SK-N-SH (cell line): Measurements from ENCODE around the gene KHNYN. TPM values are rescaled to one million over a fixed set of nuclear protein-coding genes. Genes with fewer than 3 reads are reported as not detected.
A peak's percentile ranks its signal among the peaks of the same experiment; 100 is the strongest.

Experiments
- CTCF ChIA-PET: fragments of 300-600, 350-600 bp; formaldehyde crosslinking; extraction: SDS; loops from one replicate; lab custom pipeline; 2021; lab: Yijun Ruan, JAX
- POLR2A ChIA-PET: fragments of 350-600 bp; sonication (Branson Sonifier 250); formaldehyde crosslinking; extraction: SDS; loops from one replicate; lab custom pipeline; 2020; ENCODE audit warnings: antibody characterized with exemption, inconsistent platforms; lab: Yijun Ruan, JAX
- DNase-seq: peaks from one replicate; pipeline ENCODE4 v3.0.0; 2012
- H2AFZ ChIP-seq: fragments of 200-600 bp; sonication (generic); 2 replicates; pipeline ENCODE4 v1.8.1; 2016; ENCODE audit warnings: antibody characterized with exemption, mild to moderate bottlenecking, low read depth
- H3F3A ChIP-seq: fragments of 200-600 bp; sonication (generic); replicated peaks from 2 replicates; pipeline ENCODE3; 2016; ENCODE audit warnings: antibody characterized with exemption, mild to moderate bottlenecking; ENCODE audit not compliant: insufficient read depth
- H3K27ac ChIP-seq, 2 experiments: fragments of 200-500 bp in 1 of 2; fragments of 200-600 bp in 1 of 2; sonication (Bioruptor generic) in 1 of 2; sonication (generic), shearing (Covaris generic) in 1 of 2; 2 replicates each; pipeline versions ENCODE4 v1.5.1 to v1.6.1; 2014 to 2016; ENCODE audit warnings: low read depth in 2 of 2, inconsistent platforms in 1 of 2, low read length in 1 of 2, mild to moderate bottlenecking in 1 of 2, mixed read lengths in 1 of 2
- H3K27me3 ChIP-seq: fragments of 200-600 bp; sonication (generic), shearing (Covaris generic); 2 replicates; pipeline ENCODE4 v1.6.1; 2016; ENCODE audit warnings: mixed run types; ENCODE audit not compliant: insufficient read depth
- H3K36me3 ChIP-seq, 2 experiments: fragments of 200-500 bp in 1 of 2; fragments of 200-600 bp in 1 of 2; sonication (Bioruptor generic) in 1 of 2; sonication (generic) in 1 of 2; replicated peaks in 1 of 2; 2 replicates each; pipeline versions ENCODE3 to v1.5.1; 2014 to 2016; ENCODE audit warnings: low read length in 1 of 2, mild to moderate bottlenecking in 1 of 2; ENCODE audit not compliant: insufficient read depth in 2 of 2, control insufficient read depth in 1 of 2
- H3K4me1 ChIP-seq, 2 experiments: fragments of 200-500 bp in 1 of 2; fragments of 200-600 bp in 1 of 2; sonication (Bioruptor generic) in 1 of 2; sonication (generic), shearing (Covaris generic) in 1 of 2; 2 replicates each; pipeline versions ENCODE4 v1.5.1 to v1.6.1; 2014 to 2016; ENCODE audit warnings: low read depth in 1 of 2, low read length in 1 of 2, mixed run types in 1 of 2; ENCODE audit not compliant: insufficient read depth in 2 of 2, control insufficient read depth in 1 of 2
- H3K4me2 ChIP-seq: fragments of 200-600 bp; sonication (generic), shearing (Covaris generic); 2 replicates; pipeline ENCODE4 v1.6.1; 2017; ENCODE audit warnings: mixed run types
- H3K4me3 ChIP-seq, 2 experiments: fragments of 200-500 bp in 1 of 2; fragments of 200-600 bp in 1 of 2; sonication (Bioruptor generic) in 1 of 2; sonication (generic), shearing (Covaris generic) in 1 of 2; 2 replicates each; pipeline versions ENCODE4 v1.5.1 to v1.8.1; 2014 to 2016; ENCODE audit warnings: low read depth in 2 of 2, inconsistent platforms in 1 of 2, low read length in 1 of 2, mild to moderate bottlenecking in 1 of 2, mixed read lengths in 1 of 2, moderate library complexity in 1 of 2
- H3K79me2 ChIP-seq: fragments of 200-600 bp; sonication (generic); 2 replicates; pipeline ENCODE4 v1.8.1; 2017; ENCODE audit warnings: mild to moderate bottlenecking; ENCODE audit not compliant: insufficient read depth
- H3K9ac ChIP-seq: fragments of 200-600 bp; sonication (generic); 2 replicates; pipeline ENCODE4 v1.6.1; 2017; ENCODE audit warnings: mixed run types
- H3K9me2 ChIP-seq: fragments of 200-600 bp; sonication (generic); 2 replicates; pipeline ENCODE4 v1.6.1; 2017; ENCODE audit warnings: mixed run types
- H3K9me3 ChIP-seq: fragments of 200-600 bp; sonication (generic); 2 replicates; pipeline ENCODE4 v1.6.1; 2017; ENCODE audit warnings: mixed run types, mild to moderate bottlenecking, moderate library complexity
- H4K20me1 ChIP-seq: fragments of 200-600 bp; sonication (generic); 2 replicates; pipeline ENCODE4 v1.6.1; 2017; ENCODE audit warnings: mild to moderate bottlenecking, mixed run types; ENCODE audit not compliant: insufficient read depth
- CHD2 ChIP-seq: fragments of 150-350 bp; IDR thresholded peaks from 2 replicates; pipeline ENCODE4 v1.6.1; 2018; ENCODE audit warnings: low read length; ENCODE audit not compliant: partially characterized antibody
- ELF1 ChIP-seq: IDR thresholded peaks from 2 replicates; pipeline ENCODE4 v1.4.0; 2012
- EP300 ChIP-seq, 2 experiments: IDR thresholded peaks; 2 replicates each; pipeline versions ENCODE4 v1.4.0 to v1.6.1; 2012; ENCODE audit warnings: borderline replicate concordance in 1 of 2, low read depth in 1 of 2, low read length in 1 of 2
- FOXJ3 ChIP-seq: sonication (generic); formaldehyde crosslinking; IDR thresholded peaks from 2 replicates; pipeline ENCODE4 v1.5.1; 2020; ENCODE audit warnings: mild to moderate bottlenecking, missing genetic modification reagents
- GABPA ChIP-seq: IDR thresholded peaks from 2 replicates; pipeline ENCODE4 v1.4.0; 2012; ENCODE audit warnings: low read depth, mild to moderate bottlenecking
- JUND ChIP-seq: IDR thresholded peaks from 2 replicates; pipeline ENCODE4 v1.4.0; 2012
- MXI1 ChIP-seq: IDR thresholded peaks from 2 replicates; pipeline ENCODE4 v1.6.1; 2012; ENCODE audit warnings: mild to moderate bottlenecking, low read depth, low read length, improper control_type of control experiment
- NRF1 ChIP-seq: IDR thresholded peaks from 2 replicates; pipeline ENCODE4 v1.6.1; 2012; ENCODE audit warnings: low read depth, mild to moderate bottlenecking, low read length
- SIN3A ChIP-seq: IDR thresholded peaks from 2 replicates; pipeline ENCODE4 v1.6.1; 2012; ENCODE audit warnings: low read depth, mild to moderate bottlenecking, low read length, moderate library complexity, borderline replicate concordance
- SMC3 ChIP-seq: IDR thresholded peaks from 2 replicates; pipeline ENCODE4 v1.6.1; 2012; ENCODE audit warnings: low read depth, low read length, improper control_type of control experiment
- TAF1 ChIP-seq: IDR thresholded peaks from 2 replicates; pipeline ENCODE4 v1.6.1; 2012; ENCODE audit warnings: low read depth, mild to moderate bottlenecking, low read length, moderate library complexity, borderline replicate concordance
- TCF12 ChIP-seq: IDR thresholded peaks from 2 replicates; pipeline ENCODE4 v1.4.0; 2012
- TEAD4 ChIP-seq: IDR thresholded peaks from 2 replicates; pipeline ENCODE4 v1.4.0; 2012; ENCODE audit warnings: mild to moderate bottlenecking, borderline replicate concordance; ENCODE audit not compliant: insufficient read depth
- YY1 ChIP-seq: IDR thresholded peaks from 2 replicates; pipeline ENCODE4 v1.4.0; 2012; ENCODE audit warnings: low read depth, mild to moderate bottlenecking
- WGBS: methylation state at CpG from one replicate; pipeline ENCODE4 v1.1.6; 2017; ENCODE audit warnings: low lambda C conversion rate; 5-methylcytosine and 5-hydroxymethylcytosine counted together
- polyA plus RNA-seq, 3 experiments: library from polyadenylated mRNA; depleted of rRNA; stranded (reverse); fragments of >200 nt; gene quantifications; 2 replicates each; pipeline ENCODE4 v1.2.3, GENCODE V29; 2012
- TF ChIP-seq, protein P1 (sequence below): IDR thresholded peaks from 2 replicates; pipeline ENCODE4; 2012
- TF ChIP-seq, protein P2 (sequence below): IDR thresholded peaks from 2 replicates; pipeline ENCODE4 v1.4.0; 2012; ENCODE audit warnings: low read depth
- TF ChIP-seq, protein P3 (sequence below): fragments of 150-350 bp; IDR thresholded peaks from 2 replicates; pipeline ENCODE4 v1.6.1; 2016; ENCODE audit warnings: mild to moderate bottlenecking, low read depth, low read length

The KHNYN gene
- polyA plus RNA-seq, 1 of the 3 experiments (the other 2 are of a cell fraction), result 18.3 TPM

DNA sequence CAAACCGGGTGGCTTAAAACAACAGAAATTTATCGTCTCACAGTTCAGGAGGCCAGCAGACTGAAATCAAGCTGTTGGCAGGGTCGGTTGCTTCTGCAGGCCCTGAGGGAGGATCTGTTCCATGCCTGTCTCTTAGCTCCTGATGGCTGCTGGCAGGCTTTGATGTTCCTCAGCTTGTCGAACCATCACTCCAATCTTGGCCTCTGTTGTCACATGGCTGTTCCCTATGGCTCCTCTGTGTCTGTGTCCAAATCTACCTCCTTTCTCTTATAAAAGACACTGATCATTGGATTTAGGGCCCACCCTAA lies 47.7 kb upstream of the KHNYN start:
- Histone ChIP-seq H3K4me2 (no peak overlapping the region), H4K20me1 (no peaks in the 10 kb centered on the region), H3K9me2 (no peaks in the 10 kb centered on the region), H3K27ac (peak overlapping the region in 1 of 2 experiments; percentile 44; a peak in 1 of 4 replicates), H3K9me3 (no peaks in the 10 kb centered on the region), H3K36me3 (peaks cover 0 to 7% of the 10 kb centered on the region in 2 experiments), H3K27me3 (no peaks in the 10 kb centered on the region), H3F3A (no peaks in the 10 kb centered on the region), H3K4me3 (no peak overlapping the region), H3K4me1 (peaks cover 0 to 17% of the 10 kb centered on the region in 2 experiments; a peak in 1 of 4 replicates), H2AFZ (no peak overlapping the region), H3K9ac (no peak overlapping the region), H3K79me2 (no peaks in the 10 kb centered on the region)
- POLR2A ChIA-PET, result no interaction called here
- DNase-seq, result no peak
- WGBS, result 66% methylated on average over 4 of the region's 4 CpGs
- CTCF ChIA-PET, result interaction anchor here (0.7 to 2.1 kb wide), 4 partner anchors 16 to 50 kb away, joined by 3 to 12 read pairs (median 8); no protein-coding TSS in a partner anchor
- TF ChIP-seq TCF12 (no peak), ELF1 (no peak), JUND (no peak), MXI1 (no peak), FOXJ3 (CRISPR knock-in tag) (no peak), GABPA (no peak), EP300 (IDR thresholded peaks at IDR 0.05; ENCODE audit: borderline replicate concordance in 1 of 2, low read depth in 1 of 2, low read length in 1 of 2) (no peak), TAF1 (no peak), CHD2 (no peak)
- TF ChIP-seq, protein P1, sequence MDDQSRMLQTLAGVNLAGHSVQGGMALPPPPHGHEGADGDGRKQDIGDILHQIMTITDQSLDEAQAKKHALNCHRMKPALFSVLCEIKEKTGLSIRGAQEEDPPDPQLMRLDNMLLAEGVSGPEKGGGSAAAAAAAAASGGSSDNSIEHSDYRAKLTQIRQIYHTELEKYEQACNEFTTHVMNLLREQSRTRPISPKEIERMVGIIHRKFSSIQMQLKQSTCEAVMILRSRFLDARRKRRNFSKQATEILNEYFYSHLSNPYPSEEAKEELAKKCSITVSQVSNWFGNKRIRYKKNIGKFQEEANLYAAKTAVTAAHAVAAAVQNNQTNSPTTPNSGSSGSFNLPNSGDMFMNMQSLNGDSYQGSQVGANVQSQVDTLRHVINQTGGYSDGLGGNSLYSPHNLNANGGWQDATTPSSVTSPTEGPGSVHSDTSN, result no peak
- TF ChIP-seq, protein P2, sequence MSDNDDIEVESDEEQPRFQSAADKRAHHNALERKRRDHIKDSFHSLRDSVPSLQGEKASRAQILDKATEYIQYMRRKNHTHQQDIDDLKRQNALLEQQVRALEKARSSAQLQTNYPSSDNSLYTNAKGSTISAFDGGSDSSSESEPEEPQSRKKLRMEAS, result no peak

DNA sequence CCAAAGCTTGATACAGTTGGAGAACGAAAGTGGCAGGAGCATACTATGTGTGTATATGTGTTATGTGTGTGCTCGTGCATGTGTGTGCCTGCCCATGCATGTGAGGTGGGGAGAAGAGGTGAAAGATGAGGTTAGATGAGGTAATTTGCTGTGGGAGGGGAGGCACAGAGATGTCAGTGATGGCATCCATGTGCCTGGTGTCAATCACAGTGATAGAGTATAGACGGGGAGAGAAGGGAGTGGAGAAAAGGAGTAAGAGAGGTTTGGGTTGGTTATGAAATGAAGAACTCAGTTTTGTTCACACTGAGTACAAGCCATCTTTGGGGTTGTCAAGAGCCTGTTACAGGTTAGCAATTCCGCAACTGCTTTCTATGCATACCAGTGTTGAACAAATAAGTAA lies 45.6 kb upstream of the KHNYN start:
- H3K9ac ChIP-seq, result no peak overlapping the region
- H3K9me2 ChIP-seq, result no peaks in the 10 kb centered on the region
- no peaks in the 10 kb centered on the region for H3K79me2 ChIP-seq
- H3K4me1 ChIP-seq, result peaks cover 0 to 12% of the 10 kb centered on the region in 2 experiments; a peak in 1 of 4 replicates
- DNase-seq, result no peak
- ChIA-PET POLR2A (no interaction called here), CTCF (interaction anchor here (0.7 to 1.7 kb wide), 3 partner anchors 16 to 53 kb away, joined by 3 to 5 read pairs (median 4); no protein-coding TSS in a partner anchor)
- no peaks in the 10 kb centered on the region for H4K20me1 ChIP-seq
- H3K36me3 ChIP-seq, result no peaks in the 10 kb centered on the region
- H3K4me3 ChIP-seq, result no peak overlapping the region
- TF ChIP-seq, protein P3, sequence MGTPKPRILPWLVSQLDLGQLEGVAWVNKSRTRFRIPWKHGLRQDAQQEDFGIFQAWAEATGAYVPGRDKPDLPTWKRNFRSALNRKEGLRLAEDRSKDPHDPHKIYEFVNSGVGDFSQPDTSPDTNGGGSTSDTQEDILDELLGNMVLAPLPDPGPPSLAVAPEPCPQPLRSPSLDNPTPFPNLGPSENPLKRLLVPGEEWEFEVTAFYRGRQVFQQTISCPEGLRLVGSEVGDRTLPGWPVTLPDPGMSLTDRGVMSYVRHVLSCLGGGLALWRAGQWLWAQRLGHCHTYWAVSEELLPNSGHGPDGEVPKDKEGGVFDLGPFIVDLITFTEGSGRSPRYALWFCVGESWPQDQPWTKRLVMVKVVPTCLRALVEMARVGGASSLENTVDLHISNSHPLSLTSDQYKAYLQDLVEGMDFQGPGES, result no peak
- TF ChIP-seq TEAD4 (no peak), GABPA (no peak), SIN3A (no peak), NRF1 (no peak), YY1 (no peak), SMC3 (no peak)
- H3K9me3 ChIP-seq, result no peaks in the 10 kb centered on the region
- WGBS, result 76% methylated on average over 4 of the region's 4 CpGs
- no peak overlapping the region for H2AFZ ChIP-seq
- peaks cover 5% of the 10 kb centered on the region for H3F3A ChIP-seq
- H3K27me3 ChIP-seq, result no peaks in the 10 kb centered on the region
- no peak overlapping the region for H3K4me2 ChIP-seq
- no peak overlapping the region for H3K27ac ChIP-seq
